GM18526 (cell line): Measurements from ENCODE around the gene LRRC23.
A peak's percentile ranks its signal among the peaks of the same experiment; 100 is the strongest.

Source experiments
- POLR2A ChIP-seq: IDR thresholded peaks from 3 replicates; pipeline ENCODE4 v1.6.1; 2011; ENCODE audit not compliant: insufficient read length; ENCODE audit errors: extremely low read depth

Gene LRRC23

DNA sequence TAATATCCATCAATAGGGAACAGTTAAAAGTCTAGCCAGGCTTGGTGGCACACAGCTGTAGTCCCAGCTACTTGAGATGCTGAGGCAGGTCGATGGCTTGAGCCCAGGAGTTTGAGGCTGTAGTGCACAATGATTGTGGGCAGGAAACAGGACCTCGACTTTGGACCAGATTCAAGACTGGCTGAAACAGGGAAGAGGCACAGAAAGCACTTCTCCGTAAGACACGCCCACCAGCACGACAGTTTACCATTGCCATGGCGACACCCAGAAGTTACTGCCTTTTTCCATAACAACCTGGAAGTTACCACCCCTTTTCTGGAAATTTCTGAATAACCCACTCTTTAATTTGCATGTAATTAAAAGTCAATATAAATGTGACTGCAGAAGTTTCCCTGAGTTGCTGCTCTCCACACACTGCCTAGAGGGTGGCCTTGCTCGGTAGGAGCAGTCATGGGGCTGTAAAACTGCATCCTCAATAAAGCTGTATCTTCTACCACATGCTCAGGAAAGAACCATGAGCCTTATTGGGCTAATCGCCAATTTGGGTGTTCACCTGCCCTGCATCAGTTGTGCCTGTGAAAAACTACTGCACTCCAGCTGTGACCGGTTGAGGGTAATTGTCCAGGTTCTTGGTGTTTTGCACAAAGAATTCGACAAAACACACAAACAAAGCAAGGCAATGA is 4.6 kb upstream of the LRRC23 start:
- TF ChIP-seq POLR2A: no peak

DNA sequence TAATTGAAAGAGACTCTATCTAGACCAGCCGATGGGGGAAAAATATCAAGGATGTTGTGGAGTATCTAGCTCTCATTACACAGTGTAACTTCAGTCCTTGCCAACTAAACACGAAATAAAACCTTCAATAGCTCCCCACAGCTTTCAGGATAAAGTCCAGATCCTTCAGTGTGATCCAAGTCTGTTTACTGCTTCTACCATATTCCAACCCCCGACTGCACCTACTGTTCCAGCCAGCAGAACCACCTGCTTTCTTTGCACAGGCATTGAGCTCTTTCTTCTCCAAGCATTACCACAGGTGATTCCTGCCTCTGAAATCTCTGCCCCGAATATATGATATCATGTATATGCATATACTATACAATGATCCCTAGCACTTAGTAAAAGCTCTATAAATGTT is 2.2 kb upstream of the LRRC23 start:
- TF ChIP-seq POLR2A: no peak

DNA sequence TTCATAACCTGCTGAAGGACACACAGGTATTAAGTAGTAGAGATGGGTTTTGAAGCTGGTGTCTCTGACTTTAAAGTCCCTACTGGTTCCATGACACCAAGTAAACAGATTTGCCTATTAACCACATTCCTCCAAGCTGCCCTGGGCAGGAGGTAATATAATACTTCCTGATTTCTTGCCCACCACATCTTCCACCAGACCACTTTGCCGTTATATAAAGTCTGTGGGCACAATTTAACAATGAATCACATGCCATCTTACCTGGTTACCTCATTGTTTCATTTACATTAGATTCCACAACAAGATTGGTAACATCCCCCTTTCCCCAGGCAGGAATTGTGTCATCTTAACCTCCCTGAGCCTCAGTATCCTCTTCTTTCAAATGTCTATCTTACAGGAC is 900 bp upstream of the LRRC23 start:
- TF ChIP-seq POLR2A: no peak

DNA sequence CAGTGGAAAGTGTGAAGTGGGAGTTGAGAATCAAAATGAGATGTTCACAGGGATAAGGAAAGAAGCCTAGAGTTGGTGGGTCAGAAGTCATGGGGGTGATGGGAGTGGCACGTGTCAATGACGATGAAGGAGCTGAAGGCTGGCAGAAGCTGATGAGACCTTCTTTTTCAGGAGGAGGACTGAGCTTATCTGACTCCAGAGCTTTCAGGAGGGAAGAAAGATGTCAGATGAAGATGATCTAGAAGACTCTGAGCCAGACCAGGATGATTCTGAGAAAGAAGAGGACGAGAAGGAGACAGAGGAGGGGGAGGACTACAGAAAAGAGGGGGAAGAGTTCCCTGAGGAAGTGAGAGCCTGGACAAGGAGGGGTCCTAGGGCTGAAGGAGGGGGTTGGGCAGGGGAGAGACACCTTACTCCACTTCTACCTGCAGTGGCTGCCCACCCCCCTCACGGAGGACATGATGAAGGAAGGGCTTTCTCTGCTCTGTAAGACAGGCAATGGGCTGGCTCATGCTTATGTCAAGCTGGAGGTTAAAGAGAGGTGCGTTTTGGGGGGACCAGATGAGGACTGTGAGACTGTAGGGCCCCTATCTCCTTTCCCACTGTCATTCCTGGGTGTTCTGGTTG is 905 bp downstream of the LRRC23 start:
- TF ChIP-seq POLR2A: no peak

DNA sequence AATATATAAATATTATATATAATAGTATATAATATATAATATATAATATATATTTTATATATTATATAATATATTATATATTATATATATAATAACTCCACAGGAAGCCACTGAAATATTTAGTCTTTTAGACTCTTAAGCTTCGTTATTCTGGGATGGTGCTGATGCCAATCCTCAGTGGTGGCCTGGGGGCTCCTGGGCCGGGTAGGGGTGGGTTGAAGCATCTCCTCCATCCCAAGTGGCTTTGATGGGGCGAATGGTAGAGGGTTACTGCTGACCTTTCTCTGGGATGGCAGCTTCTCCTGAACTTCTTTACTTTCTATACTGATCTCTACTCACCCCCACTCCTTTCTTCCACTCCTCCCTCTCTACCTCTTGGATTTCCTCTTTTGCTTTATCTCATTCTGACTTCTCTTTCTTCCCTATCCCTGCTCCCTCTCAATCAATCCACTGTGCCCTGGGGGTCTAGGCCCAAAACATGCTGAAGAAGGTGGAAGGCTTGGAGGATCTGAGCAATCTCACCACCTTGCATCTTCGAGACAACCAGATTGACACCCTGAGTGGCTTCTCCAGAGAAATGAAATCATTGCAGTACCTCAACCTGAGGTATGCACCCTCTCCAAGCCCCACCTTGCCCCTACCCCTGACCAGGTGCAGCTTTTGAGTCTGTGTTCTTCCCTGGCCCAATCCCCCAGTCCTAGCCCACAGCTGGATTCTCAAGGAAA is 5.0 kb downstream of the LRRC23 start:
- no peak for TF ChIP-seq POLR2A

DNA sequence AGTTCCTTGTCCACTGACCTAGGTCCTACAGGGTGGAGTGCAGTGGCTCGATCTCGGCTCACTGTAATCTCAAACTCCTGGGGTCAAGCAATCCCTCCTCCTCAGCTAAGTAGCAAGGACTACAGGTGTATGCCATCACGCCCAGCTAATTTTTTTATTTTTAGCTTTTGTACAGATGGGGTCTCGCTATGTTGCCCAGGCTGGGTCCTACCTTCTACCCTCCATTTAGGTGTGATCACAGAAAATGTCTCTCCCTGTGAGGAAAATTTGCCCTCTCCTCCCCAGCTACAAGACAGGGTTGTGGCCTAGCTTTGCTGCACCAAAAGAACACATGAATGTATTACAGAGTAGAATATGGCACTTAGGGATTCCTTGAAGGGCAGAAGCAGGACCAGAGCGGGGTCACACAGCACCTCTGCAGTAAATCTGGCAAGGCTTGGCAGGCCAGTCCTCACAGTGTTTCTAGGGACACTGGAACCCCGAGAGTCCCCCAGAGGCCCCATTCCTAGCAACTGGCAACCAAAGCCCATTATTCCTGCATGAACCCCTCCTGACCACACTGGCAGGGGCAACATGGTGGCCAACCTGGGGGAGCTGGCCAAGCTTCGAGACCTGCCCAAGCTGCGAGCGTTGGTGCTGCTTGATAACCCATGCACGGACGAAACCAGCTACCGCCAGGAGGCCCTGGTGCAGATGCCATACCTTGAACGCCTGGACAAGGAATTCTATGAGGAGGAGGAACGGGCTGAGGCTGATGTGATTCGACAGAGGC is 7.7 kb downstream of the LRRC23 start:
- no peak for TF ChIP-seq POLR2A

DNA sequence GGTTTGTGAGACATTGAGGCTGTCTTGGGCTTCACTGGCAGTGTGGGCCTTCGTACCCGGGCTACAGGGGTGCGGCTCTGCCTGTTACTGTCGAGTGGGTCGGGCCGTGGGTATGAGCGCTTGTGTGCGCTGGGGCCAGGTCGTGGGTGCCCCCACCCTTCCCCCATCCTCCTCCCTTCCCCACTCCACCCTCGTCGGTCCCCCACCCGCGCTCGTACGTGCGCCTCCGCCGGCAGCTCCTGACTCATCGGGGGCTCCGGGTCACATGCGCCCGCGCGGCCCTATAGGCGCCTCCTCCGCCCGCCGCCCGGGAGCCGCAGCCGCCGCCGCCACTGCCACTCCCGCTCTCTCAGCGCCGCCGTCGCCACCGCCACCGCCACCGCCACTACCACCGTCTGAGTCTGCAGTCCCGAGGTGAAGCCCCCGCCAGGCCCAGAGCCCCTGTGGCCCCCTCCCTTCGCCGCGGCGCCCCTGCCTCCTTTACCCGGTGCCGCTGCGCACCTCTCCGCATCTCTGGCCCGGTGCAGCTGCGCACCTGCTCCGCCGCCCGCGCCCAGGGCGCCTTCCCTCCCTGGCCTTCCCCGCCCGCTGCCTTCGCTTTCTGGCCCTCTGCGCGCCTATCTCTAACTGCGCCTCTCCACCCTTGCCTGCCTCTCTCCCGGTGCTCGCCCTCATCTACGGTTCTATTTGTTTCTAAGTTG is 9.8 kb downstream of the LRRC23 start, which contains the start of gene ENO2:
Gene ENO2, plus strand, starts transcription at position 335 of the 701 bp plus-strand sequence. CDS start 1,253 bp downstream, outside the sequence.
- peak; percentile 33 for TF ChIP-seq POLR2A

DNA sequence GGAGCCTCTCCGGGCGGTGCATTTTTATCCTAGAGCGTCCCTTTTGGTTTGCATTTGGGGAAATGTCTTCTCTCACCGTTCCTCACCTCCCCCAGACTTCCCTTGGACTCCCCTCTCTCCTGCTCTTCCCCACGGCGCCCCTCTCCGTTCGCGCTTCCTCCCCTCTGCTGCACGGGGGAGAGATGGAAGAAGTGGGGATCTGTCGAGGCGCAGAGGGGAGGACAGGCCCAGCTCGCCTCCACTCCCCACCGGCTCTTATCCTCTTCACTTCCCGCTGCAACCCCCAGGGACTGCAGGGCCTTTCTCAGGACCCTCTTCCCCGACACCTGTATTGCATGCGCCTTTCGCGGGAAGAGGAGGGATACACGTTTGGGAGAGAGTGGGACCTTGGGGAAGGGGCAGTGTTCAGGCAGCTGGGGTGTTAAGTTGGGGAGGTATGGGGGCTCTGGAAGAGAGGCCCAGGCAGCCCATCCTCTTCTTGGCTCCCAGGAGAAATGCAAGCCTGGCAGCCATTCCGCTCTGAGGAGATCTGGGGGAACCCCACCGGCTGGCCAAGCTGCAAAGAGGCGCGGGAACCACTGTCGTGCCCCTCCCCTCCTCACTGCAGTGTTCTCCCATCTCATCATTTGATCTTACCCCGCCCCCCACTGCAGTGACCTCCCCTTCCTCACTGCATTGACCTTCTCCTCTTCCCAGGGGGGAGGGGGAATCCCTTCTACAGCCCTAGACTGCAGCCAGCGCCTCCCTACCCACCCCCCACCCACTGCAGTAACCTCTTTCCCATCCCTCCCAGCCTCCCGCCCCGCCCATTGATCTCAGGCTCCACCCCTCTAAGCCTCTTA is 10.5 kb downstream of the LRRC23 start:
- TF ChIP-seq POLR2A: no peak

DNA sequence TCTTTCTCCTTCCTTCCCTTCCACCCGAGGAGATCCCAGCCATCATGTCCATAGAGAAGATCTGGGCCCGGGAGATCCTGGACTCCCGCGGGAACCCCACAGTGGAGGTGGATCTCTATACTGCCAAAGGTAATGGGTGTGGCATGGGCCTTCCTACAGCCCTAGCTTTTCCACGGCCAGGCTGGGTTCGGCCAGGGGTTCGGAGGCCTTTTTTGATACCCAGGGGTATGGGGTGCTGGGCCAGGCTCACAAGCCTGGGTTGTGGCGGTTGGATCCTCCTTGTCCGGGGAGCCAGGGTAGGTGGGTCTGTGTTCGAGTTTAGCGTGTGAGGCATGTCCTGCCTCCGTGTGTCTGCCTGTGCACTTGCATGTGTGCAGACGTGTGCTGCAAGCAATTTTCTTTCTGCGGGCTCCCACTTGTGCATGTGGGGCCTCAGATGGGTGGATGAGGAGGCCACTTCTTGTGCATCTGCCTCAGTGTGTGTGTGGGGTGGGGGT is 11.2 kb downstream of the LRRC23 start:
- no peak for TF ChIP-seq POLR2A

DNA sequence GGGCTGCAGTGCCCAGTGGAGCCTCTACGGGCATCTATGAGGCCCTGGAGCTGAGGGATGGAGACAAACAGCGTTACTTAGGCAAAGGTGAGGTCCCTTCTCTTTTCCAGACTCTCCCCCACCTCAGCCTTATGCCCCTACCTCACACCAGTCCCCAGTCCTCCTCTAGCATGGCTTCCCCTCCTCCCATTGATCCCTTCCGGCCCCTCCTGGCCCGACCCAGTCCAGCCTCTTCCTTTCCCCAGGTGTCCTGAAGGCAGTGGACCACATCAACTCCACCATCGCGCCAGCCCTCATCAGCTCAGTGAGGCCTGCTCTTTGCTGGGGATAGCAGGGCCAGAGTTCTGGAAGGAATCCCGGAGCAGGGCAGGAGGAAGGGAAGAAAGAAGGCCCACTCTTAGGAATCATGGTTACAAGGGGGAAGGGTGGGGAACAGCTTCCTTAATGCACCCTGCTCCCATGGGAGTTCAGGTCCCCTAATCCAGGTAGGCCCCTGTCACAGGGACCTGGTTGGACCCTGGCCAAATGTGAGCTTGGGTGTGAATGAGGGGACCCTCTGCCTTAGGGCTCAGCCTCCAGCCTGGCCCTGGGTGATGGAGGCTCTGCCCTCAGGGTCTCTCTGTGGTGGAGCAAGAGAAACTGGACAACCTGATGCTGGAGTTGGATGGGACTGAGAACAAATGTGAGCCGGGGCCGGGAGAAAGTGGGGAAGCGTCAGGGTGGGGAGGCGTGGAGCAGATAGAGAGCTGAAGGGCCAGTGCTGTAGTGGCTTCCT is 12.0 kb downstream of the LRRC23 start:
- no peak for TF ChIP-seq POLR2A

DNA sequence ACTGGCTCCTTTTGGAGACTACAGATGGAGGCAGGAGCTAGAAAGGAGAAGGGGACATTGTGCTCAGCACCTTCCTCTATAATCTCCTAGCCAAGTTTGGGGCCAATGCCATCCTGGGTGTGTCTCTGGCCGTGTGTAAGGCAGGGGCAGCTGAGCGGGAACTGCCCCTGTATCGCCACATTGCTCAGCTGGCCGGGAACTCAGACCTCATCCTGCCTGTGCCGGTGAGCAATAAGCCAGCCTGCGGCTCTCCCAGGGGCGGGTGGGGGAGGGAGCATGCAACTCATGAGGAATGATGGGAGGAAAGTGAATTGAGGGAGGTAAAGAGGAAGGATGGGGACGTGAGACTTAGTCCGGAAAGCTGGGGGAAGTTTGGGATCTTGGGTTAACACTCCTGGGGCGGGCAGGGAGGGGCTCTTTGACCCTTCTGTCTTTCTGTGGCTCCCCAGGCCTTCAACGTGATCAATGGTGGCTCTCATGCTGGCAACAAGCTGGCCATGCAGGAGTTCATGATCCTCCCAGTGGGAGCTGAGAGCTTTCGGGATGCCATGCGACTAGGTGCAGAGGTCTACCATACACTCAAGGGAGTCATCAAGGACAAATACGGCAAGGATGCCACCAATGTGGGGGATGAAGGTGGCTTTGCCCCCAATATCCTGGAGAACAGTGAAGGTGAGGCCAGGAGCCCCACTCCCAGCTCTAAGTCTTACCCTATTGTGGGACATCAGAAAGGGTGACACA is 13.0 kb downstream of the LRRC23 start:
- TF ChIP-seq POLR2A: no peak

DNA sequence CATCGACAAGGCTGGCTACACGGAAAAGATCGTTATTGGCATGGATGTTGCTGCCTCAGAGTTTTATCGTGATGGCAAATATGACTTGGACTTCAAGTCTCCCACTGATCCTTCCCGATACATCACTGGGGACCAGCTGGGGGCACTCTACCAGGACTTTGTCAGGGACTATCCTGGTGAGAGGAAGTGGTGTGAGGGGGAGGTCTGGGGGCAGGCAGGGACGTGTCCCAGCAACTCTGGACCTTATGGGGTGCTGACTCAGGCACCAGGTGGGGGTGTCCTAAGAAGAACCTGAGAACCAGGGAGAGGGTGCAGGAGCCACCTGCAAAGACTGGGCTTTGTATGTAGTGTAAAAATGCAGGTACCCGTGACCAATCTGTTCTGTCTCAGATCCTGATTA is 15.0 kb downstream of the LRRC23 start:
- TF ChIP-seq POLR2A: no peak
